Retina (tissue), 1 donor: Measurements from ENCODE around the gene YTHDF2.

ENCODE experiments used
- DNase-seq: peaks from one replicate; pipeline ENCODE4 v3.0.0-alpha.2; 2016

Gene YTHDF2

GRCh38 chr1:28803662-28804061 is 66.9 kb downstream of the YTHDF2 start:
- no peak for DNase-seq

GRCh38 chr1:28804071-28804470 is 67.3 kb downstream of the YTHDF2 start:
- DNase-seq, result no peak

DNA sequence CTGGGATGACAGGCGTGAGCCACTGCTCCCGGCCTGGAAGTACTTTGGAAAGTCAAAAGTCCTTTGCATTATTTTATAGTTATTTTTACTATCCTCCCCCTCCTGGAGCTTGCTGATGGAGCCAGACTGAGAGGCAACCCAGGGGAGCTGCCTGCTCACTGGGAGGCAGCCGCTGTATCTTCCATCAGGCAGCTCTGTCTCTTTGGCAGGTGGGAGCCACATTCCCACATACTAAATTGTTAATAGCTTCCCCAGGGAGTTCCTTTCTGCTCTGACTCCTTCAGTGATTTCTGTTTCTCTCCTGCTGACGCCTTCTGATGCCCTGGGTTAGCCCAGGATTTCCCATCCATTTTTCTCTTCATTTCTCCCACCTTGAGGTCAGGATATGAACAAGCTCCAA is 70.3 kb downstream of the YTHDF2 start:
- no peak for DNase-seq

- no peak for DNase-seq
These were observed 71.2 kb downstream of the YTHDF2 start for GRCh38 chr1:28807986-28808385.

DNA sequence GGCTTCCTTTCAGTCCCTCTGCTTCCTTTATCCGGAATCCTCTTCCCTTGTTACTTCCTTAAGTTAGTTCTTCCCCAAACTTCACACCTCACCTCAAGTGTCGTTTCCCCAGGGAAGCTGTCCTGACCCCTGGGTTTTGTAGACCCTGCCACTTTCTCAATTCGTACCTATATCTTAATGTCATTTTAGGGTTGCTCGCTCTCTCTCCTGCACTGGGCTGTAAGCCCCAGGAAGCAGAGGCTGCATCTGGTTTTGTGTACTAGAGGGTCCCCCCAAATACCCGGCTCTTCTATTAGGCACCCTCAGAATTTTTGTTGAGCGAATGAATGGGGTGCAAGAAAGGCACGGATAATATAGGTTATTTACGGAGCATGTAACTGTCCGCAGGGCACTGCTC is 74.6 kb downstream of the YTHDF2 start:
- no peak for DNase-seq

DNA sequence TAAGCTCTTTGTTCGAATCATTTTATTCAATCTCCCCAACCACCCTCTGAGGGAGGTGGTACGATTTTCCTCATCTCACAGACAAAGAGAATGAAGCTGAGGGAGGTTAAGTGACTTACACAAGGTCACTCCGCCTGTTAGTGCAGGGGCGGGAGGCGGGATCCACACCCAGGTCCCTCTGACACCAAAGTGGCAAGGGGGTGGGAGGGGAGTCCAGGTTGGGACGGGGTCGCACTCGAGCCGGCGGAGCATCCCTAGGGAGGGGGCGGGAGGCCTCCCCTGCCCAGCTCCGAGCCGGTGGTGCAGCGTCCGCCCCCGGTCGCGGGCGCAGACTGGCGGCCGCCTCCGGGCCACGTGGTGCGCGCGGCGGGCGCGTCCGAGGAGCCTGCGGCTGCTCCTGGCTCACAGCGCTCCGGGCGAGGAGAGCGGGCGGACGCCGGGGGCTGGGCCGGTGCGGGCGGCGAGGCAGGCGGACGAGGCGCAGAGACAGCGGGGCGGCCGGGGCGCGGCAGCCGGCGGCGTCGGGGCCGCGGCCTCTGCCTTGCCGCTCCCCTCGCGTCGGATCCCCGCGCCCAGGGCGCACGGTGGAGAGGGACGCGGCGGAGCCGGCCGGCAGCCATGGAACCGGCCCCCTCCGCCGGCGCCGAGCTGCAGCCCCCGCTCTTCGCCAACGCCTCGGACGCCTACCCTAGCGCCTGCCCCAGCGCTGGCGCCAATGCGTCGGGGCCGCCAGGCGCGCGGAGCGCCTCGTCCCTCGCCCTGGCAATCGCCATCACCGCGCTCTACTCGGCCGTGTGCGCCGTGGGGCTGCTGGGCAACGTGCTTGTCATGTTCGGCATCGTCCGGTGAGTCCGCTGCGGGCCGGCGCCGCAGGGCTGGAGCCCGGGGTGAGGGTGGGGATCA is 75.3 kb downstream of the YTHDF2 start, which contains the start of gene OPRD1:
OPRD1 (plus strand) TSS at position 405 of the 903 bp plus-strand sequence; CDS start at position 619, 214 bp downstream.
- DNase-seq, result peak; percentile 56

GRCh38 chr1:28812669-28813468 is 76.1 kb downstream of the YTHDF2 start:
- DNase-seq, result no peak

- DNase-seq, result no peak
These were observed 77.3 kb downstream of the YTHDF2 start for GRCh38 chr1:28813931-28814465.

GRCh38 chr1:28815533-28816185 is 78.9 kb downstream of the YTHDF2 start:
- peak; percentile 28 for DNase-seq

DNA sequence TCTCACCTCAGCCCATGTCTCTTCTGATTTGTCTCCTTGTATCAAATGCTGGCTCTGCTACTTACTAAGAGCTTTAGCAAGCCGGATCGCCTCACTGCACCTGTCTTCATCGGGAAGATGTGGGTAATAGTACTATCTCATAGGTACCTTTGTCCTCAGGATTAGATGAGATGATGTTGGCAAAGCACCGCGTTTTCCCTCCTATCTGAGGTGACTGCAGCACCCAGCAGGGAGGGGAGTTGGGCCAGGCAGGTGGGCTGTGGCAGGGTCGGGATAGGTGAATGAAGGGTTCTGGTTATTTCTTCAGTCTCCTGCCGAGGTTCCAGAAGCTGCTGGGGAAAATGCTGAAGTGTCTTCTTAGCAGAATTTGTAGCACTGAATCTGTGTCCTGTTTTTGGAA is 80.4 kb downstream of the YTHDF2 start:
- DNase-seq, result no peak

DNA sequence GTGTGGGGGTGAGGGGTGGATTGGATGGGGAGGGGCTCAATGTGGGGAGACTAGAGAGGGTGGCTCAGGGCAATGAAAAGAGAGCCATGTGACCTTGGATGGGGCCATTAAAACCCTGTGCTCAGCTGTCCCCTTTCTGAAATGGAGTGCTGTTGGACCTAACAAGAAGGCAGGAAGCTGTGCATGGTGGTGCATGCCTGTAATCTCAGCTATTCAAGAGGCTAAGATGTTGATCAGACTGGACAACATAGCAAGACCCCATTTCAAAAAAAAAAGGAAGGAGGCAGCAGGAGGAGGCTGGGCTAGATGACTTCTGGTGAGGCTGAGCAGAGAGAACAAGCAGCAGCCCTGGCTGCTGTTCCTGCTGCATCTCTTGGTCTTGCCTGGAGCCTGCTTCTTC is 82.3 kb downstream of the YTHDF2 start:
- no peak for DNase-seq
